ENCODE measurements around the gene EPN2. TPM values are rescaled to one million over a fixed set of nuclear protein-coding genes. Genes with fewer than 3 reads are reported as not detected.

Gene EPN2
- total RNA-seq, 4 donors from 2014 or later: 25.6 to 145 (median 84.1) TPM

- DNase-seq: no peak
- no peaks in the 10 kb centered on the region for H3K36me3 ChIP-seq
- no peak overlapping the region for H3K27ac ChIP-seq
- intact Hi-C loops (cut with DNase I; ENCODE audit: low total_unique reads): no loop called here
- H3K4me3 ChIP-seq: no peak overlapping the region
- H3K27me3 ChIP-seq: no peaks in the 10 kb centered on the region
- H3K4me1 ChIP-seq: no peaks in the 10 kb centered on the region
- no peak for TF ChIP-seq CTCF (IDR thresholded peaks at IDR 0.05)
- no peak for TF ChIP-seq POLR2A (IDR thresholded peaks at IDR 0.05)
- no peaks in the 10 kb centered on the region for H3K9me3 ChIP-seq
Measured at GRCh38 chr17:19335951-19336631, 98.9 kb downstream of the EPN2 start.

- no peaks in the 10 kb centered on the region for H3K4me1 ChIP-seq
- DNase-seq: peak in 1 of 2 donors; percentile 61
- no peak overlapping the region for H3K4me3 ChIP-seq
- intact Hi-C loops (cut with DNase I; ENCODE audit: low total_unique reads): no loop called here
- peak overlapping the region; percentile 26 to 37 for H3K27ac ChIP-seq
- H3K27me3 ChIP-seq: no peaks in the 10 kb centered on the region
- no peak for TF ChIP-seq POLR2A (IDR thresholded peaks at IDR 0.05)
- peak; percentile 46 to 80 (median 58) for TF ChIP-seq CTCF (IDR thresholded peaks at IDR 0.05)
- no peaks in the 10 kb centered on the region for H3K9me3 ChIP-seq
- no peaks in the 10 kb centered on the region for H3K36me3 ChIP-seq
Measured at GRCh38 chr17:19336938-19337711, 100.0 kb downstream of the EPN2 start.

- Histone ChIP-seq H3K27ac (peak overlapping the region in 1 of 2 donors; percentile 26), H3K9me3 (no peaks in the 10 kb centered on the region), H3K4me1 (peaks cover 0 to 2% of the 10 kb centered on the region in 2 donors), H3K27me3 (no peaks in the 10 kb centered on the region), H3K36me3 (no peaks in the 10 kb centered on the region), H3K4me3 (no peak overlapping the region)
- DNase-seq: no peak
- intact Hi-C loops (cut with DNase I; ENCODE audit: low total_unique reads): no loop called here
- TF ChIP-seq POLR2A (IDR thresholded peaks at IDR 0.05) (no peak), CTCF (IDR thresholded peaks at IDR 0.05) (no peak)
Measured at GRCh38 chr17:19337712-19338023, 100.5 kb downstream of the EPN2 start.

GRCh38 chr17:19338031-19338990 is 101.1 kb downstream of the EPN2 start:
- H3K27ac ChIP-seq: no peak overlapping the region
- TF ChIP-seq CTCF (IDR thresholded peaks at IDR 0.05) (peak; percentile 23 to 48 (median 40)), POLR2A (IDR thresholded peaks at IDR 0.05) (no peak)

More at GRCh38 chr17:19338031-19338990, 101.1 kb downstream of the EPN2 start:
- Histone ChIP-seq H3K4me3 (no peak overlapping the region), H3K9me3 (no peaks in the 10 kb centered on the region), H3K36me3 (no peaks in the 10 kb centered on the region), H3K4me1 (peaks cover 0 to 6% of the 10 kb centered on the region in 2 donors), H3K27me3 (no peaks in the 10 kb centered on the region)
- no peak for DNase-seq
- intact Hi-C loops (cut with DNase I; ENCODE audit: low total_unique reads): no loop called here

Data from uterus (tissue), 4 donors.